Spleen (tissue), 11 donors: Measurements from ENCODE around the gene ANKRD44. TPM values are rescaled to one million over a fixed set of nuclear protein-coding genes. Genes with fewer than 3 reads are reported as not detected.

Experiments used
- DNase-seq: peaks from one replicate; pipeline ENCODE4 v3.0.0-alpha.2; 2020
- H3K27ac ChIP-seq, 8 donors: fragments of 200-600 bp; sonication (generic) in 7 of 8; 1 replicate in 4 of 8; 2 replicates in 4 of 8; pipeline versions ENCODE4 v1.5.0 to v1.8.0; 2016 to 2021; ENCODE audit warnings: inconsistent platforms in 4 of 8, mild to moderate bottlenecking in 4 of 8, moderate library complexity in 1 of 8
- H3K27me3 ChIP-seq, 7 donors: fragments of 200-600 bp; sonication (generic) in 6 of 7; replicated peaks in 1 of 7; 1 replicate in 4 of 7; 2 replicates in 3 of 7; pipeline versions ENCODE4 v1.5.0 to v1.8.0; 2016 to 2021; ENCODE audit warnings: inconsistent platforms in 3 of 7, mild to moderate bottlenecking in 1 of 7
- H3K36me3 ChIP-seq, 6 donors: fragments of 200-600 bp; sonication (generic) in 5 of 6; 1 replicate in 4 of 6; 2 replicates in 2 of 6; pipeline versions ENCODE4 v1.5.0 to v1.8.0; 2016 to 2021; ENCODE audit warnings: inconsistent platforms in 2 of 6
- H3K4me1 ChIP-seq, 6 donors: fragments of 200-600 bp; sonication (generic) in 5 of 6; 1 replicate in 3 of 6; 2 replicates in 3 of 6; pipeline versions ENCODE4 v1.5.0 to v1.8.0; 2016 to 2021; ENCODE audit warnings: inconsistent platforms in 3 of 6
- H3K4me3 ChIP-seq, 8 donors: fragments of 200-600 bp; sonication (generic) in 7 of 8; 1 replicate in 4 of 8; 2 replicates in 4 of 8; pipeline versions ENCODE4 v1.5.0 to v1.8.0; 2016 to 2021; ENCODE audit warnings: inconsistent platforms in 4 of 8, mild to moderate bottlenecking in 4 of 8, moderate library complexity in 2 of 8
- H3K9me3 ChIP-seq, 8 donors: fragments of 200-600 bp; sonication (generic) in 7 of 8; 1 replicate in 4 of 8; 2 replicates in 4 of 8; pipeline versions ENCODE4 v1.5.0 to v1.8.0; 2016 to 2021; ENCODE audit warnings: inconsistent platforms in 4 of 8
- CTCF ChIP-seq, 11 experiments: fragments of 200-600 bp in 7 of 11; fragments of 450-650 bp in 4 of 11; sonication (generic) in 4 of 11; IDR thresholded peaks in 8 of 11; conservative IDR thresholded peaks in 3 of 11; 1 replicate in 7 of 11; 2 replicates in 4 of 11; pipeline versions ENCODE4 v1.4.0 to v1.8.0; 2016 to 2021; ENCODE audit warnings: antibody characterized with exemption in 11 of 11, inconsistent platforms in 4 of 11, mild to moderate bottlenecking in 1 of 11
- POLR2A ChIP-seq, 3 donors: fragments of 450-650 bp; IDR thresholded peaks; one replicate each; pipeline ENCODE4 v1.5.1; 2017; ENCODE audit warnings: antibody characterized with exemption in 3 of 3, mild to moderate bottlenecking in 1 of 3
- POLR2AphosphoS5 ChIP-seq, 3 donors: sonication (generic); formaldehyde crosslinking; IDR thresholded peaks; one replicate each; pipeline ENCODE4 v1.5.1; 2017; ENCODE audit warnings: antibody characterized with exemption in 3 of 3
- WGBS, 5 donors: extraction: QIAGEN DNeasy Blood & Tissue Kit in 3 of 5; methylation state at CpG; one replicate each; pipeline versions ENCODE4 v1.1.5 to v1.1.7; 2013 to 2018; 5-methylcytosine and 5-hydroxymethylcytosine counted together
- intact Hi-C: fragments of 100-400 bp; cut with DNase I; formaldehyde crosslinking; loops from one replicate; pipeline ENCODE4 v1.15.0; 2023; ENCODE audit warnings: low total_unique reads
- polyA plus RNA-seq, 3 donors: library from polyadenylated mRNA; stranded (reverse); fragments of 200-250 nt; gene quantifications; one replicate each; pipeline ENCODE4 v1.2.1, GENCODE V29; 2013
- total RNA-seq, 7 donors: library from RNA; depleted of rRNA in 3 of 7; stranded (reverse); fragments of >200 nt in 3 of 7; fragmentation: NEBNext Ultra II Directional in 4 of 7; extraction: Animal tissue kit (Norgen Biotek cat#: 25700) in 4 of 7; gene quantifications; one replicate each; pipeline versions ENCODE4 v1.1.0 to v1.2.1, GENCODE V29; 2016 to 2021
- donor health status: healthy with polysubstance abuse.
- donor health status: DM: no; HTN: no; CAD: no; lungs with moderate emphysema.
- donor health status: DM: no; HTN: no; CAD: no.
- donor health status: Bipolar disorder and iron deficiency.
- donor health status: healthy.
- donor health status: DM: no; HTN: no; CAD: no.
- donor health status: DM: yes; HTN: yes; CAD: no.

ANKRD44 gene
- total and polyA plus RNA-seq, 10 donors, result 16.0 to 183 (median 140) TPM

- H3K27ac ChIP-seq, result no peak overlapping the region
- 89 to 95% (median 92%) methylated on average over 3 of the region's 3 CpGs for WGBS, 5 donors
- TF ChIP-seq CTCF (IDR thresholded peaks at IDR 0.05 in 8 of 11, conservative IDR thresholded peaks at IDR 0.05 in 3 of 11) (no peak), POLR2A (IDR thresholded peaks at IDR 0.05) (no peak), POLR2AphosphoS5 (IDR thresholded peaks at IDR 0.05) (no peak)
- H3K4me3 ChIP-seq, result no peak overlapping the region
- H3K9me3 ChIP-seq, result peaks cover 0 to 8% (median 0%) of the 10 kb centered on the region in 8 donors
- DNase-seq, result no peak
- intact Hi-C loops, result no loop called here
- H3K36me3 ChIP-seq, result peaks cover 3 to 100% (median 74%) of the 10 kb centered on the region in 6 donors
- peaks cover 0 to 18% (median 0%) of the 10 kb centered on the region in 6 donors for H3K4me1 ChIP-seq
- H3K27me3 ChIP-seq, result no peaks in the 10 kb centered on the region
Measured at GRCh38 chr2:197079414-197079813, 231.2 kb downstream of the ANKRD44 start.

- no peak for TF ChIP-seq POLR2A (IDR thresholded peaks at IDR 0.05)
- TF ChIP-seq CTCF (IDR thresholded peaks at IDR 0.05 in 8 of 11, conservative IDR thresholded peaks at IDR 0.05 in 3 of 11), result no peak
- no peak for TF ChIP-seq POLR2AphosphoS5 (IDR thresholded peaks at IDR 0.05)
- no peak overlapping the region for H3K4me3 ChIP-seq
- no peak for DNase-seq
- H3K27ac ChIP-seq, result no peak overlapping the region
- peaks cover 0 to 8% (median 0%) of the 10 kb centered on the region in 8 donors for H3K9me3 ChIP-seq
- WGBS, 5 donors, result 94 to 98% (median 97%) methylated on average over 4 of the region's 4 CpGs
- H3K36me3 ChIP-seq, result peaks cover 3 to 100% (median 73%) of the 10 kb centered on the region in 6 donors
- intact Hi-C loops, result no loop called here
- no peaks in the 10 kb centered on the region for H3K27me3 ChIP-seq
- H3K4me1 ChIP-seq, result peaks cover 0 to 22% (median 0%) of the 10 kb centered on the region in 6 donors
Measured at GRCh38 chr2:197078535-197078934, 232.0 kb downstream of the ANKRD44 start.

- peaks cover 0 to 22% (median 0%) of the 10 kb centered on the region in 6 donors for H3K4me1 ChIP-seq
- peaks cover 0 to 8% (median 0%) of the 10 kb centered on the region in 8 donors for H3K9me3 ChIP-seq
- H3K27me3 ChIP-seq, result no peaks in the 10 kb centered on the region
- TF ChIP-seq CTCF (IDR thresholded peaks at IDR 0.05 in 8 of 11, conservative IDR thresholded peaks at IDR 0.05 in 3 of 11) (no peak), POLR2AphosphoS5 (IDR thresholded peaks at IDR 0.05) (no peak), POLR2A (IDR thresholded peaks at IDR 0.05) (no peak)
- no peak for DNase-seq
- 73 to 81% (median 77%) methylated on average over 2 of the region's 2 CpGs for WGBS, 5 donors
- no peak overlapping the region for H3K27ac ChIP-seq
- H3K4me3 ChIP-seq, result no peak overlapping the region
- intact Hi-C loops, result no loop called here
- H3K36me3 ChIP-seq, result peaks cover 3 to 99% (median 62%) of the 10 kb centered on the region in 6 donors
Measured at GRCh38 chr2:197077336-197077735, 233.2 kb downstream of the ANKRD44 start.

- Histone ChIP-seq H3K27ac (no peak overlapping the region), H3K27me3 (no peaks in the 10 kb centered on the region), H3K4me3 (no peak overlapping the region), H3K4me1 (peaks cover 0 to 19% (median under 1%) of the 10 kb centered on the region in 6 donors), H3K36me3 (peaks cover 3 to 99% (median 59%) of the 10 kb centered on the region in 6 donors), H3K9me3 (peaks cover 0 to 8% (median 0%) of the 10 kb centered on the region in 8 donors)
- DNase-seq, result no peak
- WGBS, 5 donors, result 0% methylated on average over 1 of the region's 1 CpG
- TF ChIP-seq POLR2A (IDR thresholded peaks at IDR 0.05) (no peak), CTCF (IDR thresholded peaks at IDR 0.05 in 8 of 11, conservative IDR thresholded peaks at IDR 0.05 in 3 of 11) (no peak), POLR2AphosphoS5 (IDR thresholded peaks at IDR 0.05) (no peak)
- intact Hi-C loops, result no loop called here
Measured at GRCh38 chr2:197076652-197077051, 233.9 kb downstream of the ANKRD44 start.
